Body of pancreas (tissue), 4 donors: ENCODE results near the gene NLGN3.

ENCODE experiments used
- CTCF ChIP-seq, 7 experiments: fragments of 450-650 bp in 4 of 7; fragments of 200-600 bp in 3 of 7; sonication (generic) in 3 of 7; IDR thresholded peaks; one replicate each; pipeline ENCODE4 v1.5.1; 2016 to 2019; ENCODE audit warnings: antibody characterized with exemption in 7 of 7
- POLR2A ChIP-seq, 3 donors: fragments of 450-650 bp; IDR thresholded peaks; one replicate each; pipeline ENCODE4 v1.6.1; 2016; ENCODE audit warnings: antibody characterized with exemption in 3 of 3, mild to moderate bottlenecking in 2 of 3

- no peak for TF ChIP-seq POLR2A (IDR thresholded peaks at IDR 0.05)
- no peak for TF ChIP-seq CTCF (IDR thresholded peaks at IDR 0.05)
These were observed 67.9 kb downstream of the NLGN3 start for GRCh38 chrX:71212536-71212935.
